ENCODE results near the gene ZNF644. TPM values are rescaled to one million over a fixed set of nuclear protein-coding genes. Genes with fewer than 3 reads are reported as not detected.

Gene ZNF644
- total RNA-seq, 5 donors from 2014 or later (not counting 1 experiment from before 2014, with no cell fraction given) = 55.0 to 139 (median 62.7) TPM

- Mint-ChIP-seq H3K27me3 (no peaks in the 10 kb centered on the region), H3K4me3 (peak overlapping the region in 1 of 3 donors; percentile 31), H3K36me3 (peaks cover 4% of the 10 kb centered on the region), H3K9me3 (peaks cover 0 to 2% (median 0%) of the 10 kb centered on the region in 3 donors), H3K27ac (no peak overlapping the region), H3K4me1 (peaks cover 79 to 85% (median 82%) of the 10 kb centered on the region in 3 donors)
- Histone ChIP-seq H3K27ac (ENCODE audit: low read length) (no peak overlapping the region), H3K36me3 (ENCODE audit: control insufficient read depth in 2 of 2, extremely low read depth in 1 of 2, insufficient read depth in 1 of 2, low read length in 1 of 2) (no peaks in the 10 kb centered on the region), H3K4me1 (ENCODE audit: control insufficient read depth in 1 of 2, extremely low read depth in 1 of 2, insufficient read depth in 2 of 2, low read length in 2 of 2) (peaks cover 12 to 19% of the 10 kb centered on the region in 2 experiments), H3K4me3 (ENCODE audit: control insufficient read depth in 1 of 2, extremely low read depth in 1 of 2, low read length in 1 of 2) (no peak overlapping the region), H3K9me3 (no peaks in the 10 kb centered on the region), H3K27me3 (replicated peaks in 1 of 2; ENCODE audit: control insufficient read depth in 2 of 2, extremely low read depth in 1 of 2, insufficient read depth in 2 of 2, low read length in 1 of 2) (no peaks in the 10 kb centered on the region)
- no peak for DNase-seq
- ChIA-PET CTCF (no interaction called here), POLR2A (interaction anchor here in 1 of 2 donors (1.8 kb wide), 1 partner anchor 9 kb away, joined by 7 read pairs; no protein-coding TSS in a partner anchor)
- WGBS (ENCODE audit: insufficient coverage) = no CpG with 5 or more reads among the region's 1 CpG
- peak in 2 of 4 experiments; percentile 15 to 41 for ATAC-seq (replicated peaks in 1 of 4)
Observed at GRCh38 chr1:91011726-91012125, 10.1 kb downstream of the ZNF644 start.

- Histone ChIP-seq H3K4me3 (ENCODE audit: control insufficient read depth in 1 of 2, extremely low read depth in 1 of 2, low read length in 1 of 2) (no peak overlapping the region), H3K4me1 (ENCODE audit: control insufficient read depth in 1 of 2, extremely low read depth in 1 of 2, insufficient read depth in 2 of 2, low read length in 2 of 2) (peaks cover 11 to 13% of the 10 kb centered on the region in 2 experiments), H3K36me3 (ENCODE audit: control insufficient read depth in 2 of 2, extremely low read depth in 1 of 2, insufficient read depth in 1 of 2, low read length in 1 of 2) (no peaks in the 10 kb centered on the region), H3K9me3 (no peaks in the 10 kb centered on the region), H3K27ac (ENCODE audit: low read length) (no peak overlapping the region), H3K27me3 (replicated peaks in 1 of 2; ENCODE audit: control insufficient read depth in 2 of 2, extremely low read depth in 1 of 2, insufficient read depth in 2 of 2, low read length in 1 of 2) (no peaks in the 10 kb centered on the region)
- no peak overlapping the region for H3K27ac Mint-ChIP-seq
- no peak overlapping the region for H3K4me3 Mint-ChIP-seq
- no peak for ATAC-seq (replicated peaks in 1 of 4)
- ChIA-PET POLR2A (interaction anchor here in 1 of 2 donors (0.6 to 1.5 kb wide), 2 partner anchors 14 to 29 kb away, joined by 4 to 6 read pairs; partner anchors contain the start of gene ZNF644), CTCF (interaction anchor here in 1 of 2 donors (0.7 to 0.8 kb wide), 2 partner anchors 10 to 997 kb away, joined by 3 read pairs; no protein-coding TSS in a partner anchor)
- no peaks in the 10 kb centered on the region for H3K27me3 Mint-ChIP-seq
- peaks cover 12% of the 10 kb centered on the region for H3K36me3 Mint-ChIP-seq
- peaks cover 4 to 11% (median 4%) of the 10 kb centered on the region in 3 donors for H3K9me3 Mint-ChIP-seq
- H3K4me1 Mint-ChIP-seq = peaks cover 78 to 80% (median 79%) of the 10 kb centered on the region in 3 donors
- no peak for DNase-seq
Observed at GRCh38 chr1:91007827-91008226, 14.0 kb downstream of the ZNF644 start.

GRCh38 chr1:91007092-91007491 lies 14.7 kb downstream of the ZNF644 start:
- Mint-ChIP-seq H3K4me3 (peak overlapping the region in 1 of 3 donors; percentile 18), H3K4me1 (peaks cover 77 to 79% (median 77%) of the 10 kb centered on the region in 3 donors), H3K36me3 (peaks cover 18% of the 10 kb centered on the region), H3K27me3 (no peaks in the 10 kb centered on the region), H3K9me3 (peaks cover 4 to 11% (median 4%) of the 10 kb centered on the region in 3 donors), H3K27ac (no peak overlapping the region)
- peak in 1 of 4 experiments; percentile 19 for ATAC-seq (replicated peaks in 1 of 4)
- no peak for DNase-seq
- ChIA-PET POLR2A (no interaction called here), CTCF (interaction anchor here in 1 of 2 donors (0.6 to 0.7 kb wide), 2 partner anchors 9 to 10 kb away, joined by 3 read pairs; no protein-coding TSS in a partner anchor)
- WGBS (ENCODE audit: insufficient coverage) = 98% methylated on average over 6 of the region's 7 CpGs
- H3K36me3 ChIP-seq (ENCODE audit: control insufficient read depth in 2 of 2, extremely low read depth in 1 of 2, insufficient read depth in 1 of 2, low read length in 1 of 2) = no peaks in the 10 kb centered on the region
- H3K27ac ChIP-seq (ENCODE audit: low read length) = no peak overlapping the region
- H3K4me1 ChIP-seq (ENCODE audit: control insufficient read depth in 1 of 2, extremely low read depth in 1 of 2, insufficient read depth in 2 of 2, low read length in 2 of 2) = peaks cover 7 to 11% of the 10 kb centered on the region in 2 experiments
- H3K4me3 ChIP-seq (ENCODE audit: control insufficient read depth in 1 of 2, extremely low read depth in 1 of 2, low read length in 1 of 2) = no peak overlapping the region
- no peaks in the 10 kb centered on the region for H3K9me3 ChIP-seq
- H3K27me3 ChIP-seq (replicated peaks in 1 of 2; ENCODE audit: control insufficient read depth in 2 of 2, extremely low read depth in 1 of 2, insufficient read depth in 2 of 2, low read length in 1 of 2) = no peaks in the 10 kb centered on the region

GRCh38 chr1:91006113-91006908 lies 15.5 kb downstream of the ZNF644 start:
- WGBS (ENCODE audit: insufficient coverage) = no CpG with 5 or more reads among the region's 2 CpGs

GRCh38 chr1:91005285-91005684 lies 16.6 kb downstream of the ZNF644 start:
- Histone ChIP-seq H3K4me3 (ENCODE audit: control insufficient read depth in 1 of 2, extremely low read depth in 1 of 2, low read length in 1 of 2) (no peak overlapping the region), H3K4me1 (ENCODE audit: control insufficient read depth in 1 of 2, extremely low read depth in 1 of 2, insufficient read depth in 2 of 2, low read length in 2 of 2) (peaks cover 0 to 9% of the 10 kb centered on the region in 2 experiments), H3K36me3 (ENCODE audit: control insufficient read depth in 2 of 2, extremely low read depth in 1 of 2, insufficient read depth in 1 of 2, low read length in 1 of 2) (no peaks in the 10 kb centered on the region), H3K9me3 (no peaks in the 10 kb centered on the region), H3K27me3 (replicated peaks in 1 of 2; ENCODE audit: control insufficient read depth in 2 of 2, extremely low read depth in 1 of 2, insufficient read depth in 2 of 2, low read length in 1 of 2) (no peaks in the 10 kb centered on the region), H3K27ac (ENCODE audit: low read length) (no peak overlapping the region)
- CTCF ChIA-PET = interaction anchor here (0.7 to 0.8 kb wide), 2 partner anchors 11 to 17 kb away, joined by 3 read pairs; no protein-coding TSS in a partner anchor
- Mint-ChIP-seq H3K27ac (peak overlapping the region; percentile 39 to 40), H3K36me3 (peaks cover 31% of the 10 kb centered on the region), H3K27me3 (no peaks in the 10 kb centered on the region), H3K9me3 (peaks cover 4 to 16% (median 4%) of the 10 kb centered on the region in 3 donors), H3K4me1 (peaks cover 78 to 82% (median 81%) of the 10 kb centered on the region in 3 donors), H3K4me3 (peak overlapping the region in 2 of 3 donors; percentile 7 to 18)
- no peak for DNase-seq
- POLR2A ChIA-PET = interaction anchor here in 1 of 2 donors (0.6 kb wide), 1 partner anchor 12 kb away, joined by 3 read pairs; no protein-coding TSS in a partner anchor
- ATAC-seq (replicated peaks in 1 of 4) = no peak
- no CpG with 5 or more reads among the region's 1 CpG for WGBS (ENCODE audit: insufficient coverage)

More at GRCh38 chr1:91006113-91006908, 15.5 kb downstream of the ZNF644 start:
- peaks cover 0 to 11% of the 10 kb centered on the region in 2 experiments for H3K4me1 ChIP-seq (ENCODE audit: control insufficient read depth in 1 of 2, extremely low read depth in 1 of 2, insufficient read depth in 2 of 2, low read length in 2 of 2)
- H3K9me3 ChIP-seq = no peaks in the 10 kb centered on the region
- no peak overlapping the region for H3K4me3 ChIP-seq (ENCODE audit: control insufficient read depth in 1 of 2, extremely low read depth in 1 of 2, low read length in 1 of 2)
- no peak overlapping the region for H3K27ac ChIP-seq (ENCODE audit: low read length)
- peak overlapping the region in 1 of 2 donors; percentile 3 for H3K27ac Mint-ChIP-seq
- H3K36me3 ChIP-seq (ENCODE audit: control insufficient read depth in 2 of 2, extremely low read depth in 1 of 2, insufficient read depth in 1 of 2, low read length in 1 of 2) = no peaks in the 10 kb centered on the region
- POLR2A ChIA-PET = no interaction called here
- peak in 1 of 4 experiments; percentile 34 for ATAC-seq (replicated peaks in 1 of 4)
- no peaks in the 10 kb centered on the region for H3K27me3 ChIP-seq (replicated peaks in 1 of 2; ENCODE audit: control insufficient read depth in 2 of 2, extremely low read depth in 1 of 2, insufficient read depth in 2 of 2, low read length in 1 of 2)
- CTCF ChIA-PET = interaction anchor here in 1 of 2 donors (0.6 to 0.8 kb wide), 2 partner anchors 8 to 16 kb away, joined by 3 read pairs; no protein-coding TSS in a partner anchor
- peaks cover 4 to 11% (median 4%) of the 10 kb centered on the region in 3 donors for H3K9me3 Mint-ChIP-seq
- H3K36me3 Mint-ChIP-seq = peaks cover 25% of the 10 kb centered on the region
- H3K27me3 Mint-ChIP-seq = no peaks in the 10 kb centered on the region
- peak overlapping the region in 1 of 3 donors; percentile 18 for H3K4me3 Mint-ChIP-seq
- no peak for DNase-seq
- H3K4me1 Mint-ChIP-seq = peaks cover 77 to 79% (median 78%) of the 10 kb centered on the region in 3 donors

GRCh38 chr1:91004145-91004544 lies 17.7 kb downstream of the ZNF644 start:
- no peak overlapping the region for H3K27ac ChIP-seq (ENCODE audit: low read length)
- Mint-ChIP-seq H3K4me1 (peaks cover 82 to 84% (median 84%) of the 10 kb centered on the region in 3 donors), H3K27ac (no peak overlapping the region), H3K9me3 (peaks cover 4 to 17% (median 4%) of the 10 kb centered on the region in 3 donors), H3K4me3 (no peak overlapping the region), H3K36me3 (peaks cover 35% of the 10 kb centered on the region), H3K27me3 (no peaks in the 10 kb centered on the region)
- H3K4me1 ChIP-seq (ENCODE audit: control insufficient read depth in 1 of 2, extremely low read depth in 1 of 2, insufficient read depth in 2 of 2, low read length in 2 of 2) = peaks cover 0 to 7% of the 10 kb centered on the region in 2 experiments
- no peak for DNase-seq
- ChIA-PET CTCF (interaction anchor here in 1 of 2 donors (0.5 kb wide), 1 partner anchor 17 kb away, joined by 3 read pairs; no protein-coding TSS in a partner anchor), POLR2A (interaction anchor here in 1 of 2 donors (0.6 kb wide), 1 partner anchor 1972 kb away, joined by 5 read pairs; no protein-coding TSS in a partner anchor)
- no peaks in the 10 kb centered on the region for H3K27me3 ChIP-seq (replicated peaks in 1 of 2; ENCODE audit: control insufficient read depth in 2 of 2, extremely low read depth in 1 of 2, insufficient read depth in 2 of 2, low read length in 1 of 2)
- whole genome bisulfite sequencing (ENCODE audit: insufficient coverage) = no CpG with 5 or more reads among the region's 2 CpGs
- no peaks in the 10 kb centered on the region for H3K36me3 ChIP-seq (ENCODE audit: control insufficient read depth in 2 of 2, extremely low read depth in 1 of 2, insufficient read depth in 1 of 2, low read length in 1 of 2)
- no peak overlapping the region for H3K4me3 ChIP-seq (ENCODE audit: control insufficient read depth in 1 of 2, extremely low read depth in 1 of 2, low read length in 1 of 2)
- no peak for ATAC-seq (replicated peaks in 1 of 4)
- no peaks in the 10 kb centered on the region for H3K9me3 ChIP-seq

Measured in T-cell (primary cell).